HepG2 (cell line): Measurements from ENCODE around the gene ELAC2.

Source experiments
- HNRNPK ChIP-seq: fragments of 200-400 bp; formaldehyde crosslinking; IDR thresholded peaks from 2 replicates; pipeline ENCODE4 v1.6.1; 2018; ENCODE audit warnings: low read length, low read depth, moderate library complexity, mild to moderate bottlenecking; ENCODE audit not compliant: poor library complexity, severe bottlenecking
- MBNL3 ChIP-seq: fragments of 250-450 bp; sonication (Bioruptor Pico); conservative IDR thresholded peaks from 2 replicates; pipeline ENCODE4 v1.8.0; 2022; ENCODE audit warnings: mild to moderate bottlenecking, inconsistent platforms
- SIN3A ChIP-seq: IDR thresholded peaks from 2 replicates; pipeline ENCODE4 v1.6.1; 2011; ENCODE audit warnings: low read depth, mild to moderate bottlenecking, control low read depth, low read length, borderline replicate concordance
- SP140L ChIP-seq: sonication (generic); formaldehyde crosslinking; IDR thresholded peaks from 2 replicates; pipeline ENCODE4 v1.4.0; 2020; ENCODE audit warnings: missing genetic modification reagents, borderline replicate concordance
- TCF7L2 ChIP-seq: IDR thresholded peaks from 2 replicates; pipeline ENCODE4 v1.6.1; 2011; ENCODE audit warnings: mild to moderate bottlenecking, low read depth, low read length, moderate library complexity
- ZKSCAN1 ChIP-seq: fragments of 150-350 bp; IDR thresholded peaks from 2 replicates; pipeline ENCODE4 v1.6.1; 2014; ENCODE audit warnings: low read length
- ZNF556 ChIP-seq: sonication (generic); formaldehyde crosslinking; IDR thresholded peaks from 2 replicates; pipeline ENCODE4 v1.4.0; 2020; ENCODE audit warnings: mild to moderate bottlenecking, missing genetic modification reagents, borderline replicate concordance
- TF ChIP-seq, protein P1 (sequence below), 2 experiments: sonication (generic) in 1 of 2; formaldehyde crosslinking in 1 of 2; IDR thresholded peaks; 2 replicates each; pipeline versions ENCODE4 v1.5.1 to v1.6.1; 2011 to 2020; ENCODE audit warnings: borderline replicate concordance in 1 of 2, low read depth in 1 of 2, low read length in 1 of 2, mild to moderate bottlenecking in 1 of 2, missing genetic modification reagents in 1 of 2, moderate library complexity in 1 of 2
- TF ChIP-seq, protein P2 (sequence below): sonication (generic); formaldehyde crosslinking; IDR thresholded peaks from 2 replicates; pipeline ENCODE4 v1.5.0; 2020; ENCODE audit warnings: mild to moderate bottlenecking, missing genetic modification reagents, moderate library complexity
- TF ChIP-seq, protein P3 (sequence below): sonication (generic); formaldehyde crosslinking; conservative IDR thresholded peaks from 2 replicates; pipeline ENCODE4 v1.5.0; 2020; ENCODE audit warnings: missing genetic modification reagents

- TF ChIP-seq TCF7L2 (no peak), ZKSCAN1 (no peak), ZNF556 (CRISPR knock-in tag) (no peak), HNRNPK (no peak), SIN3A (no peak), MBNL3 (no peak), SP140L (no peak)
- TF ChIP-seq, protein P1, sequence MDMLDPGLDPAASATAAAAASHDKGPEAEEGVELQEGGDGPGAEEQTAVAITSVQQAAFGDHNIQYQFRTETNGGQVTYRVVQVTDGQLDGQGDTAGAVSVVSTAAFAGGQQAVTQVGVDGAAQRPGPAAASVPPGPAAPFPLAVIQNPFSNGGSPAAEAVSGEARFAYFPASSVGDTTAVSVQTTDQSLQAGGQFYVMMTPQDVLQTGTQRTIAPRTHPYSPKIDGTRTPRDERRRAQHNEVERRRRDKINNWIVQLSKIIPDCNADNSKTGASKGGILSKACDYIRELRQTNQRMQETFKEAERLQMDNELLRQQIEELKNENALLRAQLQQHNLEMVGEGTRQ (IDR thresholded peaks at IDR 0.05; ENCODE audit: low read depth, low read length) = no peak
- TF ChIP-seq, protein P1 (CRISPR knock-in tag; IDR thresholded peaks at IDR 0.05; ENCODE audit: borderline replicate concordance) = no peak
- TF ChIP-seq, protein P2, sequence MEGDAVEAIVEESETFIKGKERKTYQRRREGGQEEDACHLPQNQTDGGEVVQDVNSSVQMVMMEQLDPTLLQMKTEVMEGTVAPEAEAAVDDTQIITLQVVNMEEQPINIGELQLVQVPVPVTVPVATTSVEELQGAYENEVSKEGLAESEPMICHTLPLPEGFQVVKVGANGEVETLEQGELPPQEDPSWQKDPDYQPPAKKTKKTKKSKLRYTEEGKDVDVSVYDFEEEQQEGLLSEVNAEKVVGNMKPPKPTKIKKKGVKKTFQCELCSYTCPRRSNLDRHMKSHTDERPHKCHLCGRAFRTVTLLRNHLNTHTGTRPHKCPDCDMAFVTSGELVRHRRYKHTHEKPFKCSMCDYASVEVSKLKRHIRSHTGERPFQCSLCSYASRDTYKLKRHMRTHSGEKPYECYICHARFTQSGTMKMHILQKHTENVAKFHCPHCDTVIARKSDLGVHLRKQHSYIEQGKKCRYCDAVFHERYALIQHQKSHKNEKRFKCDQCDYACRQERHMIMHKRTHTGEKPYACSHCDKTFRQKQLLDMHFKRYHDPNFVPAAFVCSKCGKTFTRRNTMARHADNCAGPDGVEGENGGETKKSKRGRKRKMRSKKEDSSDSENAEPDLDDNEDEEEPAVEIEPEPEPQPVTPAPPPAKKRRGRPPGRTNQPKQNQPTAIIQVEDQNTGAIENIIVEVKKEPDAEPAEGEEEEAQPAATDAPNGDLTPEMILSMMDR = no peak
- TF ChIP-seq, protein P3, sequence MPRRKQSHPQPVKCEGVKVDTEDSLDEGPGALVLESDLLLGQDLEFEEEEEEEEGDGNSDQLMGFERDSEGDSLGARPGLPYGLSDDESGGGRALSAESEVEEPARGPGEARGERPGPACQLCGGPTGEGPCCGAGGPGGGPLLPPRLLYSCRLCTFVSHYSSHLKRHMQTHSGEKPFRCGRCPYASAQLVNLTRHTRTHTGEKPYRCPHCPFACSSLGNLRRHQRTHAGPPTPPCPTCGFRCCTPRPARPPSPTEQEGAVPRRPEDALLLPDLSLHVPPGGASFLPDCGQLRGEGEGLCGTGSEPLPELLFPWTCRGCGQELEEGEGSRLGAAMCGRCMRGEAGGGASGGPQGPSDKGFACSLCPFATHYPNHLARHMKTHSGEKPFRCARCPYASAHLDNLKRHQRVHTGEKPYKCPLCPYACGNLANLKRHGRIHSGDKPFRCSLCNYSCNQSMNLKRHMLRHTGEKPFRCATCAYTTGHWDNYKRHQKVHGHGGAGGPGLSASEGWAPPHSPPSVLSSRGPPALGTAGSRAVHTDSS (CRISPR knock-in tag) = no peak
Observed at GRCh38 chr17:13055131-13055530, 37.3 kb upstream of the ELAC2 start.
